ENCODE results near the gene C10orf67. TPM values are rescaled to one million over a fixed set of nuclear protein-coding genes. Genes with fewer than 3 reads are reported as not detected.
A peak's percentile ranks its signal among the peaks of the same experiment; 100 is the strongest.

Gene C10orf67
- polyA plus RNA-seq, 1 donor from 2014 or later: 0.48 TPM

GRCh38 chr10:23194966-23195845 lies 149.4 kb downstream of the C10orf67 start:
- H3K4me3 ChIP-seq (ENCODE audit: low read length): peak overlapping the region; percentile 55
- H3K27me3 ChIP-seq (ENCODE audit: insufficient read depth, low read depth, low read length): peaks cover 98% of the 10 kb centered on the region
- H2AFZ ChIP-seq (ENCODE audit: low read depth, low read length): no peak overlapping the region
- H3K9me3 ChIP-seq (ENCODE audit: low read length): no peaks in the 10 kb centered on the region
- no peaks in the 10 kb centered on the region for H3K9me2 ChIP-seq (ENCODE audit: insufficient read depth, low read length)
- H3K36me3 ChIP-seq (ENCODE audit: insufficient read depth, low read length): no peaks in the 10 kb centered on the region
- TF ChIP-seq EZH2 (IDR thresholded peaks at IDR 0.05; ENCODE audit: borderline replicate concordance, insufficient read depth, low read length, poor library complexity, severe bottlenecking): peak; percentile 61
- TF ChIP-seq MXI1 (conservative IDR thresholded peaks at IDR 0.05; ENCODE audit: poor library complexity, severe bottlenecking): no peak
- peak; percentile 42 for TF ChIP-seq POLR2AphosphoS5 (IDR thresholded peaks at IDR 0.05)
- no peak for TF ChIP-seq EP300 (conservative IDR thresholded peaks at IDR 0.05; ENCODE audit: poor library complexity, severe bottlenecking)
- no peak for TF ChIP-seq RAD21 (conservative IDR thresholded peaks at IDR 0.05)
- no peaks in the 10 kb centered on the region for H3F3A ChIP-seq (ENCODE audit: insufficient read depth, low read length, poor library complexity, severe bottlenecking)
- no peaks in the 10 kb centered on the region for H4K20me1 ChIP-seq (ENCODE audit: insufficient read depth)
- H3K9ac ChIP-seq (ENCODE audit: low read length): no peak overlapping the region
- no peak overlapping the region for H3K4me2 ChIP-seq (ENCODE audit: low read length)
- H3K79me2 ChIP-seq (replicated peaks; ENCODE audit: insufficient read depth, low read length): no peaks in the 10 kb centered on the region
- no peak overlapping the region for H3K27ac ChIP-seq (ENCODE audit: low read length)

- Histone ChIP-seq H3K9ac (ENCODE audit: low read length) (no peak overlapping the region), H2AFZ (ENCODE audit: low read depth, low read length) (no peak overlapping the region), H3K9me2 (ENCODE audit: insufficient read depth, low read length) (no peaks in the 10 kb centered on the region), H3K36me3 (ENCODE audit: insufficient read depth, low read length) (no peaks in the 10 kb centered on the region), H3K4me2 (ENCODE audit: low read length) (no peak overlapping the region), H3K27ac (ENCODE audit: low read length) (no peak overlapping the region), H3K4me3 (ENCODE audit: low read length) (peak overlapping the region; percentile 55), H3K27me3 (ENCODE audit: insufficient read depth, low read depth, low read length) (peaks cover 98% of the 10 kb centered on the region), H3F3A (ENCODE audit: insufficient read depth, low read length, poor library complexity, severe bottlenecking) (no peaks in the 10 kb centered on the region), H3K9me3 (ENCODE audit: low read length) (no peaks in the 10 kb centered on the region), H4K20me1 (ENCODE audit: insufficient read depth) (no peaks in the 10 kb centered on the region), H3K79me2 (replicated peaks; ENCODE audit: insufficient read depth, low read length) (no peaks in the 10 kb centered on the region)
- TF ChIP-seq EZH2 (IDR thresholded peaks at IDR 0.05; ENCODE audit: borderline replicate concordance, insufficient read depth, low read length, poor library complexity, severe bottlenecking) (no peak), CTCF (IDR thresholded peaks at IDR 0.05; ENCODE audit: poor library complexity, severe bottlenecking) (no peak), POLR2AphosphoS5 (IDR thresholded peaks at IDR 0.05) (no peak), RAD21 (conservative IDR thresholded peaks at IDR 0.05) (no peak), MXI1 (conservative IDR thresholded peaks at IDR 0.05; ENCODE audit: poor library complexity, severe bottlenecking) (no peak), REST (IDR thresholded peaks at IDR 0.05; ENCODE audit: borderline replicate concordance) (no peak), TAF1 (IDR thresholded peaks at IDR 0.05; ENCODE audit: low read depth) (no peak), SMC3 (conservative IDR thresholded peaks at IDR 0.05; ENCODE audit: poor library complexity) (no peak), EP300 (conservative IDR thresholded peaks at IDR 0.05; ENCODE audit: poor library complexity, severe bottlenecking) (no peak)
Observed at GRCh38 chr10:23194471-23194965, 150.1 kb downstream of the C10orf67 start.
